IMR-90 (cell line): ENCODE results near the gene DMAC1.

Experiments used
- CTCF ChIP-seq: conservative IDR thresholded peaks from 2 replicates; pipeline ENCODE4 v1.5.1; 2012; ENCODE audit warnings: mild to moderate bottlenecking, low read depth, low read length, improper control_type of control experiment
- POLR2A ChIP-seq: IDR thresholded peaks from 2 replicates; pipeline ENCODE4 v1.6.1; 2012; ENCODE audit warnings: mild to moderate bottlenecking, low read depth, low read length

- TF ChIP-seq POLR2A (no peak), CTCF (no peak)
Observed at GRCh38 chr9:7819984-7820383, 20.4 kb upstream of the DMAC1 start.
